Mesendoderm (in vitro differentiated cells): Measurements from ENCODE around the gene FNDC3B.
A peak's percentile ranks its signal among the peaks of the same experiment; 100 is the strongest.

Experiments
- DNase-seq: peaks from one replicate; pipeline ENCODE4 v3.0.0; 2013
- H2AK5ac ChIP-seq: 2 replicates; pipeline ENCODE4 v1.6.1; 2013; ENCODE audit warnings: low read length, inconsistent platforms
- H2BK120ac ChIP-seq: 2 replicates; pipeline ENCODE4 v1.6.1; 2013; ENCODE audit warnings: low read depth, mild to moderate bottlenecking, low read length, moderate library complexity, mixed read lengths
- H2BK15ac ChIP-seq: replicated peaks from 2 replicates; pipeline ENCODE4 v1.6.1; 2013; ENCODE audit warnings: low read depth, mild to moderate bottlenecking, moderate library complexity
- H2BK5ac ChIP-seq: 2 replicates; pipeline ENCODE4 v1.6.1; 2013; ENCODE audit warnings: low read length, inconsistent platforms
- H3K18ac ChIP-seq: 2 replicates; pipeline ENCODE4 v1.6.1; 2013; ENCODE audit warnings: mild to moderate bottlenecking, low read length, mixed read lengths
- H3K23ac ChIP-seq: one replicate; pipeline ENCODE4 v1.6.1; 2013; ENCODE audit warnings: low read length
- H3K27ac ChIP-seq: 2 replicates; pipeline ENCODE4 v1.5.1; 2013; ENCODE audit warnings: low read depth, mild to moderate bottlenecking, inconsistent platforms, low read length, moderate library complexity
- H3K27me3 ChIP-seq: 2 replicates; pipeline ENCODE4 v1.6.1; 2013; ENCODE audit warnings: low read length, control low read depth, mild to moderate bottlenecking, inconsistent platforms; ENCODE audit not compliant: insufficient read depth, poor library complexity
- H3K36me3 ChIP-seq: 2 replicates; pipeline ENCODE4 v1.6.1; 2013; ENCODE audit warnings: low read length, inconsistent platforms; ENCODE audit not compliant: control insufficient read depth, insufficient read depth
- H3K4ac ChIP-seq: one replicate; pipeline ENCODE4 v1.6.1; 2013; ENCODE audit warnings: low read depth, mild to moderate bottlenecking, low read length, moderate library complexity
- H3K4me1 ChIP-seq: 2 replicates; pipeline ENCODE4 v1.6.1; 2013; ENCODE audit warnings: low read depth, low read length, inconsistent platforms; ENCODE audit not compliant: control insufficient read depth
- H3K4me2 ChIP-seq: 2 replicates; pipeline ENCODE4 v1.6.1; 2013; ENCODE audit warnings: low read length
- H3K4me3 ChIP-seq: 2 replicates; pipeline ENCODE4 v1.5.1; 2013; ENCODE audit warnings: mild to moderate bottlenecking, low read length
- H3K56ac ChIP-seq: one replicate; pipeline ENCODE4 v1.6.1; 2013; ENCODE audit warnings: low read length
- H3K79me1 ChIP-seq: 2 replicates; pipeline ENCODE4 v1.6.1; 2013; ENCODE audit warnings: low read length, inconsistent platforms
- H3K79me2 ChIP-seq: 2 replicates; pipeline ENCODE4 v1.6.1; 2013; ENCODE audit warnings: mild to moderate bottlenecking, low read length; ENCODE audit not compliant: control insufficient read depth, insufficient read depth
- H3K9ac ChIP-seq: 2 replicates; pipeline ENCODE4 v1.6.1; 2013; ENCODE audit warnings: low read length, inconsistent platforms
- H4K5ac ChIP-seq: one replicate; pipeline ENCODE4 v1.6.1; 2013; ENCODE audit warnings: low read length
- H4K8ac ChIP-seq: one replicate; pipeline ENCODE4 v1.6.1; 2013; ENCODE audit warnings: low read depth, mild to moderate bottlenecking, control low read depth, low read length, moderate library complexity
- WGBS: extraction: QIAGEN DNeasy Blood & Tissue Kit; methylation state at CpG from one replicate; pipeline ENCODE4 v1.1.7; 2013; ENCODE audit warnings: low lambda C conversion rate, missing lambda C conversion rate; ENCODE audit not compliant: insufficient coverage; ENCODE audit errors: extremely low coverage; 5-methylcytosine and 5-hydroxymethylcytosine counted together

The FNDC3B gene

DNA sequence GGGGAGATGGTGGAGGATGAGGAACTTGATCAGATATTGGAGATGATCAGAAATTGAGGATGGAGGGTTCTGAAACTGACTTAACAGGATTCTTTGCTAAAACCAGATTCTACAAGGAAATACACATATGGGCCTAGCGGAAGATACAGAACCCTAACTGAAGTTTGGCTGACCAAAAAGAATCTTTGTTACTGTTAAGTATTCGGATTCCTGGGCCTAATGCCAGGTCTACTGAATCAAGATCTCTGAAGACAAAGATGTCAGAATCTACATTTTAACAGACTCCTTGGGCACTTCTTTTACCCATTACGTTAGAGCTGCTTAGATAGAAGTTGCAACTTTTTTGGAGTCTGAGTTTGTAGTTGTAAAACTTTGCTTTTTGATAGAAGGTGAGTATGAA, 137.7 kb downstream of the FNDC3B start:
- Histone ChIP-seq H3K27ac (no peak overlapping the region), H3K56ac (no peak overlapping the region), H3K79me1 (peaks cover 27% of the 10 kb centered on the region), H3K9ac (no peak overlapping the region), H3K27me3 (no peaks in the 10 kb centered on the region), H4K5ac (no peak overlapping the region), H2BK5ac (no peak overlapping the region), H4K8ac (no peak overlapping the region), H3K79me2 (peaks cover 37% of the 10 kb centered on the region), H3K4me1 (peaks cover 16% of the 10 kb centered on the region), H3K36me3 (no peaks in the 10 kb centered on the region), H3K4ac (no peak overlapping the region), H2AK5ac (no peak overlapping the region), H2BK120ac (no peak overlapping the region), H3K4me3 (no peak overlapping the region), H3K4me2 (no peak overlapping the region), H2BK15ac (no peak overlapping the region), H3K23ac (no peak overlapping the region), H3K18ac (no peak overlapping the region)
- WGBS = no CpG with 5 or more reads among the region's 3 CpGs
- no peak for DNase-seq

DNA sequence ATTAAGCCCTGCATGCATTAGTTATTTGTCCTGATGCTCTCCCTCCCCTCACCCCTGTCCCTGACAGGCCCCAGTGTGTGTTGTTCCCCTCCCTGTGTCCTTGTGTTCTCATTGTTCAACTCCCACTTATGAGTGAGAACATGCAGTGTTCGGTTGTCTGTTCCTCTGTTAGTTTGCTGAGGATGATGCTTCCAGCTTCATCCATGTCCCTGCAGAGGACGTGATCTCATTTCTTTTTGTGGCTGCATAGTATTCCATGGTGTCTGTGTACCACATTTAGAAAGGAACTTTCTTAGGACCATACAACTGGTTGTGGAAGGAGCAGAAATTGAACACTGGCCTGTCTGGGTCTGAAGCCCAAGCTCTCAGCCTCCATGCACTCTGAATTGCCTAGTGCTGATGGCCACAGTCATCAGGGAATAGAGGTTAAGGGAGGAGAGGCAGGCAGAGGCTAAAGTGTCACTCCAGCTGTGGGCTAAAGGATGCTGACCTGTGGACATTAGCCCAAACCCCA, 138.5 kb downstream of the FNDC3B start:
- Histone ChIP-seq H3K4me2 (no peak overlapping the region), H3K9ac (no peak overlapping the region), H2BK5ac (no peak overlapping the region), H3K4me3 (no peak overlapping the region), H3K27ac (no peak overlapping the region), H4K8ac (no peak overlapping the region), H2BK15ac (no peak overlapping the region), H2BK120ac (no peak overlapping the region), H3K36me3 (no peaks in the 10 kb centered on the region), H3K4ac (no peak overlapping the region), H3K4me1 (peaks cover 19% of the 10 kb centered on the region), H3K23ac (no peak overlapping the region), H3K18ac (no peak overlapping the region), H2AK5ac (no peak overlapping the region), H3K79me2 (peaks cover 45% of the 10 kb centered on the region), H3K79me1 (peaks cover 31% of the 10 kb centered on the region), H3K27me3 (no peaks in the 10 kb centered on the region), H4K5ac (no peak overlapping the region), H3K56ac (no peak overlapping the region)
- no peak for DNase-seq
- no CpG with 5 or more reads among the region's 2 CpGs for WGBS

DNA sequence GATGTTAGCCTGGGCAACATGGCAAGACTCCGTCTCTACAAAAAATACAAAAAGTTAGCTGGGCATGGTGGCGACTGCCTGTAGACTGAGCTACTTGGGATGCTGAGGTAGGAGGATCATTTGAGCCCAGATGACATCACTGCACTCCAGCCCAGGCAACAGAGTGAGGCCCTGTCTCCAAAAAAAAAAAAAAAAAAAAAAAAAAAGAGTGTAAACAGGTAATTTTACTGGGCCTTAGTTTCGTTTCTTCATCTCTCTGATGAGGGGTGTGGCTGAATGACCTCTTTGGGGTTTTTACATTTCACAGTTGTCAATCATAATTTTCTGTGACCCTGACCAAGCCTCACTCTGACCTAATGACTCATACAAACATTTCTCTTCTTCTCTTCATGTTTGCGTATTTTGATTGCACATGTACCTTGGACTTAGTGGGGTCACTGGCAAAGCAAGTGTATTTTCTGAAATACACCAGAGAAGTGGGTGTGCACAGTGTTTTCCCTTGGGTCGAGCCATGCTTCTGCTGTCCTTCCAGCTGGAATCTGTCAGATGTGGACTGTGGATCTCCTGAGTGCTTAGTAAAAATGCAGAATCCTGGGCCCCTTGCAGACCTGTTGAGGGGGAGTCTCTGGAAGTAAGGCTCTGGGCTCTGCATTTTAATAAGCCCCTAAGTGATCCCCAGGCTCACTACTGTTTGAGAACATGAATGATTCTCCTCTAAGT, 140.5 kb downstream of the FNDC3B start:
- Histone ChIP-seq H2AK5ac (no peak overlapping the region), H3K4me2 (no peak overlapping the region), H2BK5ac (no peak overlapping the region), H3K23ac (no peak overlapping the region), H3K79me2 (peaks cover 47% of the 10 kb centered on the region), H3K79me1 (peaks cover 33% of the 10 kb centered on the region), H3K4me1 (peaks cover 18% of the 10 kb centered on the region), H4K8ac (no peak overlapping the region), H3K56ac (no peak overlapping the region), H3K27ac (no peak overlapping the region), H3K9ac (no peak overlapping the region), H2BK15ac (no peak overlapping the region), H3K27me3 (no peaks in the 10 kb centered on the region), H3K36me3 (no peaks in the 10 kb centered on the region), H3K4me3 (no peak overlapping the region), H2BK120ac (no peak overlapping the region), H4K5ac (no peak overlapping the region), H3K4ac (no peak overlapping the region), H3K18ac (no peak overlapping the region)
- DNase-seq = no peak
- no CpG with 5 or more reads among the region's 5 CpGs for WGBS

DNA sequence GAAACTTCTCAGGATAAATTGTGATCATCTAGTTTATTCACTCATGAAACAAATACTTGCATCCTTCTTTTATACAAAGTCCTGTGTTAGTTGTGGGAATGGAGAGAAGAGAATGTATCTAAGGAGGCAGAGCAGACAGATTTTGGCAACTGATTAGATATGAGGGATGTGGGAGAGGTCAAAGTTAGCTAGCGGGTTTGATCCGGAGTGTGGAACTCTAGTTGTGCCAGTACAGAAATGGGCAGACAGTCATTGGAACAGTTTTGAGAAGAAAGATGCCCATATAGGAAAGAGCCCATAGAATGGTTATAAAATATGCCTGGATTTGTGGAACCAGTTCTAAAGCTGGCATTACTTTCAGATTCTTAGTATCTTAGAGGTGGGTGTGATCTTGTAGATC, 141.1 kb downstream of the FNDC3B start:
- Histone ChIP-seq H3K56ac (no peak overlapping the region), H3K79me1 (peaks cover 35% of the 10 kb centered on the region), H3K4me2 (no peak overlapping the region), H3K4ac (no peak overlapping the region), H2BK15ac (no peak overlapping the region), H2BK120ac (no peak overlapping the region), H3K9ac (no peak overlapping the region), H4K8ac (no peak overlapping the region), H2AK5ac (no peak overlapping the region), H3K23ac (no peak overlapping the region), H2BK5ac (no peak overlapping the region), H3K4me1 (peaks cover 14% of the 10 kb centered on the region), H3K27me3 (no peaks in the 10 kb centered on the region), H3K18ac (no peak overlapping the region), H3K36me3 (no peaks in the 10 kb centered on the region), H3K79me2 (peaks cover 49% of the 10 kb centered on the region), H3K4me3 (no peak overlapping the region), H3K27ac (no peak overlapping the region), H4K5ac (no peak overlapping the region)
- WGBS = no CpG with 5 or more reads among the region's 2 CpGs
- DNase-seq = no peak

DNA sequence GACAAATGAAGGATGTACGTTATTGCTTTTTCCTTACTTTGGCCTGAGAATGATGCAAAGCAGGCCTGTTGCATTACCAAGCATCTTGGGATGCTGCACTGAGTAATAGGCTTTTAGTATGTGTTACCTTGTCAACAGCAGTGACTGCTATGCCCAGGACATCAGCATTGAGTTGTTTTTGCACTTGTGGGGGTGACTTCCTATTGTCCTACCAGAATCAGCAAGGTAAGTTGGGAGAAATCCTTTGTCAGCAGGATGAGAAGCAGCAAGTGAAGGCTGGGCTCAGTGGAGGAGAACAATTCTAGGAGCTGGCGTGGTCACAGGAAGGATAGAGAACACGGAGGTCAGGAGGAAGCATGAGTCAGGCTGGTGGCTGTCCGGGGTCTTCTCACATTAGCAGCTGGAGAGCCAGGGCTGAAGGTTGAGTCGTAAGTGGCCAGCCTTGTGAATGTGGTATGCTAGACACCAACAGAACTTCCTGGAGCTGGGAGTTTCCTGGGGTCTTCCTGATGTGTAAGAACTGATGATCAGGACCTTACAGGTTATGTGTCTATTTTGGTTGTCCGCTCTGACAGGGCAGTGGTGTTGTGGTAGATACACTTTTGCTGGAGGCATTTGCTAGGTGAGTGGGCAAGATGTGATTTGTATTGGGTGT, 142.7 kb downstream of the FNDC3B start:
- no peak overlapping the region for H3K4ac ChIP-seq
- H3K27ac ChIP-seq = no peak overlapping the region
- no peak overlapping the region for H2BK15ac ChIP-seq
- H3K56ac ChIP-seq = no peak overlapping the region
- no peaks in the 10 kb centered on the region for H3K27me3 ChIP-seq
- no peak overlapping the region for H3K23ac ChIP-seq
- no peak overlapping the region for H2BK5ac ChIP-seq
- no peak overlapping the region for H3K4me3 ChIP-seq
- H3K9ac ChIP-seq = no peak overlapping the region
- no peak overlapping the region for H2AK5ac ChIP-seq
- no CpG with 5 or more reads among the region's 6 CpGs for WGBS
- H3K79me2 ChIP-seq = peaks cover 40% of the 10 kb centered on the region
- no peak overlapping the region for H3K4me2 ChIP-seq
- no peaks in the 10 kb centered on the region for H3K36me3 ChIP-seq
- peaks cover 31% of the 10 kb centered on the region for H3K79me1 ChIP-seq
- H4K8ac ChIP-seq = no peak overlapping the region
- peak; percentile 75 for DNase-seq
- no peak overlapping the region for H4K5ac ChIP-seq
- no peak overlapping the region for H2BK120ac ChIP-seq
- H3K18ac ChIP-seq = no peak overlapping the region
- H3K4me1 ChIP-seq = peaks cover 9% of the 10 kb centered on the region
